HepG2 (cell line): Measurements from ENCODE around the gene RCN1. TPM values are rescaled to one million over a fixed set of nuclear protein-coding genes. Genes with fewer than 3 reads are reported as not detected.

ENCODE experiments used
- ATAC-seq: fragments of 200-7000 bp; cut with Tn5 transposase; 3 replicates; pipeline ENCODE4 v1.9.1; 2020; ENCODE audit warnings: mild to moderate bottlenecking, moderate library complexity
- BruUV-seq: library from RNA; stranded (reverse); fragments of 400-500 nt; replicated peaks from 2 replicates; lab custom pipeline; 2021; lab: Mats Ljungman, UMichigan
- CTCF ChIA-PET: fragments of 300-600 bp; formaldehyde crosslinking; extraction: SDS; loops from one replicate; lab custom pipeline; 2021; ENCODE audit warnings: low total read pairs, inconsistent platforms, low intra/inter-chr PET ratio; lab: Yijun Ruan, JAX
- POLR2A ChIA-PET: fragments of 350-600 bp; sonication (Branson Sonifier 250); formaldehyde crosslinking; loops from one replicate; lab custom pipeline; 2020; ENCODE audit warnings: antibody characterized with exemption, inconsistent platforms; lab: Yijun Ruan, JAX
- DNase-seq: peaks from one replicate; pipeline ENCODE4 v3.0.0-alpha.2; 2015; ENCODE audit warnings: low spot score
- FAIRE-seq: peaks from 3 replicates; lab custom pipeline; 2011; peaks lifted over from hg19 to GRCh38; lab: Jason Lieb, UNC
- H2AFZ ChIP-seq: one replicate; pipeline ENCODE4 v1.6.1; 2011; ENCODE audit warnings: low read length, inconsistent platforms
- H3K27ac ChIP-seq: fragments of 300-600 bp; 3 replicates; pipeline ENCODE4 v1.8.0; 2011; ENCODE audit warnings: mixed run types, mild to moderate bottlenecking, mixed read lengths, low read length, inconsistent platforms; ENCODE audit not compliant: insufficient read depth; ENCODE audit errors: extremely low read length
- H3K27me3 ChIP-seq, 2 experiments: fragments of 200-600 bp in 1 of 2; 2 replicates in 1 of 2; 3 replicates in 1 of 2; pipeline versions ENCODE4 v1.6.0 to v1.8.0; 2011; ENCODE audit warnings: low read length in 2 of 2, mild to moderate bottlenecking in 2 of 2, moderate library complexity in 2 of 2, inconsistent platforms in 1 of 2; ENCODE audit not compliant: insufficient read depth in 2 of 2, control insufficient read depth in 1 of 2
- H3K36me3 ChIP-seq, 2 experiments: fragments of 200-600 bp in 1 of 2; replicated peaks in 1 of 2; 2 replicates in 1 of 2; 3 replicates in 1 of 2; pipeline versions ENCODE4 v1.5.1 to v1.8.0; 2011; ENCODE audit warnings: low read length in 2 of 2, inconsistent platforms in 1 of 2; ENCODE audit not compliant: insufficient read depth in 2 of 2, control insufficient read depth in 1 of 2
- H3K4me1 ChIP-seq: 2 replicates; pipeline ENCODE4 v1.5.1; 2012; ENCODE audit warnings: low read length, inconsistent platforms; ENCODE audit not compliant: insufficient read depth
- H3K4me2 ChIP-seq: 2 replicates; pipeline ENCODE4 v1.6.0; 2011; ENCODE audit warnings: low read depth, low read length, inconsistent platforms
- H3K4me3 ChIP-seq, 3 experiments: fragments of 200-600 bp in 1 of 3; sonication (generic), shearing (Covaris generic) in 1 of 3; replicated peaks in 1 of 3; 2 replicates each; pipeline ENCODE4 v1.5.1; 2011 to 2016; ENCODE audit warnings: low read length in 3 of 3, inconsistent platforms in 2 of 3, low read depth in 2 of 3, mild to moderate bottlenecking in 2 of 3, control low read depth in 1 of 3, mixed read lengths in 1 of 3; ENCODE audit not compliant: insufficient read depth in 1 of 3
- H3K79me2 ChIP-seq: one replicate; pipeline ENCODE4 v1.6.1; 2011; ENCODE audit warnings: low read length, inconsistent platforms; ENCODE audit not compliant: insufficient read depth
- H3K9ac ChIP-seq: 2 replicates; pipeline ENCODE4 v1.6.0; 2011; ENCODE audit warnings: mild to moderate bottlenecking, low read depth, low read length, inconsistent platforms; ENCODE audit not compliant: insufficient read depth
- H3K9me3 ChIP-seq: 2 replicates; pipeline ENCODE4 v1.5.1; 2012; ENCODE audit warnings: mild to moderate bottlenecking, low read length
- H4K20me1 ChIP-seq: 2 replicates; pipeline ENCODE4 v1.6.0; 2011; ENCODE audit warnings: inconsistent platforms, mild to moderate bottlenecking, low read length, moderate library complexity; ENCODE audit not compliant: insufficient read depth
- BHLHE40 ChIP-seq: IDR thresholded peaks from 2 replicates; pipeline ENCODE4 v1.6.1; 2011; ENCODE audit warnings: low read length, improper control_type of control experiment
- DNMT3B ChIP-seq: conservative IDR thresholded peaks from 2 replicates; pipeline ENCODE4 v1.6.1; 2016; ENCODE audit warnings: missing biosample characterization, control low read depth
- FIP1L1 ChIP-seq: fragments of 200-400 bp; formaldehyde crosslinking; IDR thresholded peaks from 2 replicates; pipeline ENCODE4 v1.6.1; 2018; ENCODE audit warnings: low read depth, mild to moderate bottlenecking, low read length, moderate library complexity, borderline replicate concordance; ENCODE audit not compliant: insufficient read depth
- KAT2B ChIP-seq: fragments of 150-350 bp; IDR thresholded peaks from 2 replicates; pipeline ENCODE4 v1.6.1; 2014; ENCODE audit warnings: low read depth, low read length, borderline replicate concordance
- KLF6 ChIP-seq: IDR thresholded peaks from 2 replicates; pipeline ENCODE4 v1.8.0; 2016; ENCODE audit warnings: missing biosample characterization, missing genetic modification reagents
- MEIS1 ChIP-seq: sonication (generic); formaldehyde crosslinking; IDR thresholded peaks from 2 replicates; pipeline ENCODE4 v1.9.0; 2021; ENCODE audit warnings: mild to moderate bottlenecking, missing genetic modification reagents, moderate library complexity, borderline replicate concordance
- MEIS2 ChIP-seq: sonication (generic); formaldehyde crosslinking; IDR thresholded peaks from 2 replicates; pipeline ENCODE4 v1.9.0; 2021; ENCODE audit warnings: mild to moderate bottlenecking, missing genetic modification reagents
- PITX1 ChIP-seq: sonication (generic); formaldehyde crosslinking; IDR thresholded peaks from 2 replicates; pipeline ENCODE4 v1.5.1; 2020; ENCODE audit warnings: mild to moderate bottlenecking, missing genetic modification reagents
- SOX5 ChIP-seq: IDR thresholded peaks from 2 replicates; pipeline ENCODE4 v1.6.1; 2016; ENCODE audit warnings: borderline replicate concordance
- SP4 ChIP-seq: sonication (generic); formaldehyde crosslinking; IDR thresholded peaks from 2 replicates; pipeline ENCODE4 v1.8.1; 2023; ENCODE audit warnings: mild to moderate bottlenecking, missing genetic modification reagents
- SUZ12 ChIP-seq: fragments of 150-350 bp; IDR thresholded peaks from 2 replicates; pipeline ENCODE4 v1.6.1; 2014; ENCODE audit warnings: low read depth, low read length
- WGBS: methylation state at CpG from one replicate; pipeline ENCODE4 v1.1.6; 2017; ENCODE audit warnings: low lambda C conversion rate; 5-methylcytosine and 5-hydroxymethylcytosine counted together
- in situ Hi-C: cut with HindIII; loops from 2 replicates; pipeline ENCODE4 v1.10.0; 2017; ENCODE audit warnings: low pct_unique_long_range_greater_than_20kb; ENCODE audit not compliant: extremely low pct_ligation_motif_present
- intact Hi-C: fragments of 100-400 bp; cut with micrococcal nuclease; formaldehyde crosslinking; loops from one replicate; pipeline ENCODE4 v1.10.0; 2022; ENCODE audit not compliant: unreplicated experiment
- polyA plus RNA-seq, 8 experiments: library from polyadenylated mRNA; depleted of rRNA in 3 of 8; stranded (reverse) in 7 of 8; unstranded in 1 of 8; fragments of >200 nt; fragmentation: Illumina TruSeq in 4 of 8; extraction: Trizol in 4 of 8; gene quantifications; 2 replicates each; pipeline versions ENCODE4 v1.2.1 to v1.2.3, GENCODE V29; 2011 to 2016; ENCODE audit warnings: low read depth in 4 of 8, missing spikeins in 1 of 8, mixed read lengths in 1 of 8; ENCODE audit not compliant: insufficient read depth in 1 of 8
- total RNA-seq, 5 experiments: library from RNA; depleted of rRNA; stranded (reverse); fragments of >200 nt; fragmentation: Illumina TruSeq; extraction: Trizol; gene quantifications; 2 replicates each; pipeline ENCODE4 v1.2.3, GENCODE V29; 2016; ENCODE audit warnings: low read depth in 1 of 5
- TF ChIP-seq, protein P1 (sequence below): sonication (generic); formaldehyde crosslinking; IDR thresholded peaks from 2 replicates; pipeline ENCODE4 v1.5.0; 2020; ENCODE audit warnings: missing genetic modification reagents, mild to moderate bottlenecking, borderline replicate concordance
- TF ChIP-seq, protein P2 (sequence below): sonication (generic); formaldehyde crosslinking; IDR thresholded peaks from 2 replicates; pipeline ENCODE4 v1.5.0; 2020; ENCODE audit warnings: mild to moderate bottlenecking, missing genetic modification reagents, borderline replicate concordance
- TF ChIP-seq, protein P3 (sequence below): sonication (generic); formaldehyde crosslinking; IDR thresholded peaks from 2 replicates; pipeline ENCODE4 v1.4.0; 2020; ENCODE audit warnings: low read depth, mild to moderate bottlenecking, missing genetic modification reagents
- TF ChIP-seq, protein P4 (sequence below): sonication (generic); formaldehyde crosslinking; IDR thresholded peaks from 2 replicates; pipeline ENCODE4 v1.4.0; 2020; ENCODE audit warnings: mild to moderate bottlenecking, missing genetic modification reagents

Gene RCN1
- total and polyA plus RNA-seq, 2 of the 13 experiments (the other 11 are each of a cell fraction or from before 2014, with no cell fraction given), result 22.0 to 28.5 TPM

DNA sequence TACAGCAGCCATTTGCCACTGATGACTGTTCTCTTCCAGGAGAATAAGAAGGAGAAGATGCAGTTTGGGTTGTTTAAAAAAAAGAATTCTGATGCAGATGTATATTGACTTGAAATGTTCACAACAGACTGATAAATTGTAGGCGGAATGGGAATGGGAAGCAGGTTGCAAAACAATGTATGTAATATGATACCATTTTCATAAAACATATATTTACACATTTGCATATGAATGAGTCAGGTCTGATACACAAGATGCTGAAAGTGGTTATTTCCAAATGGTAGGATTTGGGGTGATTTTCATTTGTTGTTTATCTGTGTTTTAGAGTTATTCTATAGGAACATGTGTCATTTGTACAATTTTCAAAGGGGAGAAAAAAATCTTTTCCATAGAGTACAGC lies 9.0 kb upstream of the RCN1 start:
- ATAC-seq (no peak), DNase-seq (no peak), FAIRE-seq (no peak)
- Histone ChIP-seq H2AFZ (no peak overlapping the region), H3K79me2 (no peaks in the 10 kb centered on the region), H3K4me3 (no peak overlapping the region), H3K27ac (no peak overlapping the region), H4K20me1 (no peaks in the 10 kb centered on the region), H3K4me2 (no peak overlapping the region), H3K9me3 (no peaks in the 10 kb centered on the region), H3K9ac (no peak overlapping the region), H3K4me1 (no peaks in the 10 kb centered on the region), H3K27me3 (peaks cover 0 to 38% of the 10 kb centered on the region in 2 experiments; a peak in 3 of 5 replicates), H3K36me3 (no peaks in the 10 kb centered on the region)
- ChIA-PET CTCF (no interaction called here), POLR2A (no interaction called here)
- in situ Hi-C loops (no loop called here), intact Hi-C loops (no loop called here)
- 60% methylated on average over 1 of the region's 1 CpG for WGBS
- no TSS peak for BruUV-seq
- no peak for TF ChIP-seq MEIS2 (CRISPR knock-in tag)
- TF ChIP-seq KAT2B, result no peak
- TF ChIP-seq PITX1 (CRISPR knock-in tag), result no peak
- TF ChIP-seq MEIS1 (CRISPR knock-in tag), result no peak
- no peak for TF ChIP-seq SOX5 (CRISPR knock-in tag)
- TF ChIP-seq DNMT3B (CRISPR knock-in tag), result no peak
- TF ChIP-seq, protein P1, sequence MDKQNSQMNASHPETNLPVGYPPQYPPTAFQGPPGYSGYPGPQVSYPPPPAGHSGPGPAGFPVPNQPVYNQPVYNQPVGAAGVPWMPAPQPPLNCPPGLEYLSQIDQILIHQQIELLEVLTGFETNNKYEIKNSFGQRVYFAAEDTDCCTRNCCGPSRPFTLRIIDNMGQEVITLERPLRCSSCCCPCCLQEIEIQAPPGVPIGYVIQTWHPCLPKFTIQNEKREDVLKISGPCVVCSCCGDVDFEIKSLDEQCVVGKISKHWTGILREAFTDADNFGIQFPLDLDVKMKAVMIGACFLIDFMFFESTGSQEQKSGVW (CRISPR knock-in tag), result no peak
- no peak for TF ChIP-seq SP4
- TF ChIP-seq, protein P2, sequence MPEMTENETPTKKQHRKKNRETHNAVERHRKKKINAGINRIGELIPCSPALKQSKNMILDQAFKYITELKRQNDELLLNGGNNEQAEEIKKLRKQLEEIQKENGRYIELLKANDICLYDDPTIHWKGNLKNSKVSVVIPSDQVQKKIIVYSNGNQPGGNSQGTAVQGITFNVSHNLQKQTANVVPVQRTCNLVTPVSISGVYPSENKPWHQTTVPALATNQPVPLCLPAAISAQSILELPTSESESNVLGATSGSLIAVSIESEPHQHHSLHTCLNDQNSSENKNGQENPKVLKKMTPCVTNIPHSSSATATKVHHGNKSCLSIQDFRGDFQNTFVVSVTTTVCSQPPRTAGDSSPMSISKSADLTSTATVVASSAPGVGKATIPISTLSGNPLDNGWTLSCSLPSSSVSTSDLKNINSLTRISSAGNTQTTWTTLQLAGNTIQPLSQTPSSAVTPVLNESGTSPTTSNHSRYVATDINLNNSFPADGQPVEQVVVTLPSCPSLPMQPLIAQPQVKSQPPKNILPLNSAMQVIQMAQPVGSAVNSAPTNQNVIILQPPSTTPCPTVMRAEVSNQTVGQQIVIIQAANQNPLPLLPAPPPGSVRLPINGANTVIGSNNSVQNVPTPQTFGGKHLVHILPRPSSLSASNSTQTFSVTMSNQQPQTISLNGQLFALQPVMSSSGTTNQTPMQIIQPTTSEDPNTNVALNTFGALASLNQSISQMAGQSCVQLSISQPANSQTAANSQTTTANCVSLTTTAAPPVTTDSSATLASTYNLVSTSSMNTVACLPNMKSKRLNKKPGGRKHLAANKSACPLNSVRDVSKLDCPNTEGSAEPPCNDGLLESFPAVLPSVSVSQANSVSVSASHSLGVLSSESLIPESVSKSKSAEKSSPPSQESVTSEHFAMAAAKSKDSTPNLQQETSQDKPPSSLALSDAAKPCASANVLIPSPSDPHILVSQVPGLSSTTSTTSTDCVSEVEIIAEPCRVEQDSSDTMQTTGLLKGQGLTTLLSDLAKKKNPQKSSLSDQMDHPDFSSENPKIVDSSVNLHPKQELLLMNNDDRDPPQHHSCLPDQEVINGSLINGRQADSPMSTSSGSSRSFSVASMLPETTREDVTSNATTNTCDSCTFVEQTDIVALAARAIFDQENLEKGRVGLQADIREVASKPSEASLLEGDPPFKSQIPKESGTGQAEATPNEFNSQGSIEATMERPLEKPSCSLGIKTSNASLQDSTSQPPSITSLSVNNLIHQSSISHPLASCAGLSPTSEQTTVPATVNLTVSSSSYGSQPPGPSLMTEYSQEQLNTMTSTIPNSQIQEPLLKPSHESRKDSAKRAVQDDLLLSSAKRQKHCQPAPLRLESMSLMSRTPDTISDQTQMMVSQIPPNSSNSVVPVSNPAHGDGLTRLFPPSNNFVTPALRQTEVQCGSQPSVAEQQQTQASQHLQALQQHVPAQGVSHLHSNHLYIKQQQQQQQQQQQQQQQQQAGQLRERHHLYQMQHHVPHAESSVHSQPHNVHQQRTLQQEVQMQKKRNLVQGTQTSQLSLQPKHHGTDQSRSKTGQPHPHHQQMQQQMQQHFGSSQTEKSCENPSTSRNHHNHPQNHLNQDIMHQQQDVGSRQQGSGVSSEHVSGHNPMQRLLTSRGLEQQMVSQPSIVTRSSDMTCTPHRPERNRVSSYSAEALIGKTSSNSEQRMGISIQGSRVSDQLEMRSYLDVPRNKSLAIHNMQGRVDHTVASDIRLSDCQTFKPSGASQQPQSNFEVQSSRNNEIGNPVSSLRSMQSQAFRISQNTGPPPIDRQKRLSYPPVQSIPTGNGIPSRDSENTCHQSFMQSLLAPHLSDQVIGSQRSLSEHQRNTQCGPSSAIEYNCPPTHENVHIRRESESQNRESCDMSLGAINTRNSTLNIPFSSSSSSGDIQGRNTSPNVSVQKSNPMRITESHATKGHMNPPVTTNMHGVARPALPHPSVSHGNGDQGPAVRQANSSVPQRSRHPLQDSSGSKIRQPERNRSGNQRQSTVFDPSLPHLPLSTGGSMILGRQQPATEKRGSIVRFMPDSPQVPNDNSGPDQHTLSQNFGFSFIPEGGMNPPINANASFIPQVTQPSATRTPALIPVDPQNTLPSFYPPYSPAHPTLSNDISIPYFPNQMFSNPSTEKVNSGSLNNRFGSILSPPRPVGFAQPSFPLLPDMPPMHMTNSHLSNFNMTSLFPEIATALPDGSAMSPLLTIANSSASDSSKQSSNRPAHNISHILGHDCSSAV (CRISPR knock-in tag), result no peak
- no peak for TF ChIP-seq BHLHE40
- TF ChIP-seq, protein P3, sequence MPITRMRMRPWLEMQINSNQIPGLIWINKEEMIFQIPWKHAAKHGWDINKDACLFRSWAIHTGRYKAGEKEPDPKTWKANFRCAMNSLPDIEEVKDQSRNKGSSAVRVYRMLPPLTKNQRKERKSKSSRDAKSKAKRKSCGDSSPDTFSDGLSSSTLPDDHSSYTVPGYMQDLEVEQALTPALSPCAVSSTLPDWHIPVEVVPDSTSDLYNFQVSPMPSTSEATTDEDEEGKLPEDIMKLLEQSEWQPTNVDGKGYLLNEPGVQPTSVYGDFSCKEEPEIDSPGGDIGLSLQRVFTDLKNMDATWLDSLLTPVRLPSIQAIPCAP (CRISPR knock-in tag), result no peak
- TF ChIP-seq, protein P4, sequence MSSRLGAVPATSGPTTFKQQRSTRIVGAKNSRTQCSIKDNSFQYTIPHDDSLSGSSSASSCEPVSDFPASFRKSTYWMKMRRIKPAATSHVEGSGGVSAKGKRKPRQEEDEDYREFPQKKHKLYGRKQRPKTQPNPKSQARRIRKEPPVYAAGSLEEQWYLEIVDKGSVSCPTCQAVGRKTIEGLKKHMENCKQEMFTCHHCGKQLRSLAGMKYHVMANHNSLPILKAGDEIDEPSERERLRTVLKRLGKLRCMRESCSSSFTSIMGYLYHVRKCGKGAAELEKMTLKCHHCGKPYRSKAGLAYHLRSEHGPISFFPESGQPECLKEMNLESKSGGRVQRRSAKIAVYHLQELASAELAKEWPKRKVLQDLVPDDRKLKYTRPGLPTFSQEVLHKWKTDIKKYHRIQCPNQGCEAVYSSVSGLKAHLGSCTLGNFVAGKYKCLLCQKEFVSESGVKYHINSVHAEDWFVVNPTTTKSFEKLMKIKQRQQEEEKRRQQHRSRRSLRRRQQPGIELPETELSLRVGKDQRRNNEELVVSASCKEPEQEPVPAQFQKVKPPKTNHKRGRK (CRISPR knock-in tag), result no peak
- no peak for TF ChIP-seq SUZ12
- TF ChIP-seq FIP1L1, result no peak
- no peak for TF ChIP-seq KLF6
